GM18508 (cell line): ENCODE measurements around the gene EVC2.

Source experiments
- ATAC-seq: cut with Tn5 transposase; IDR thresholded peaks from one replicate; pipeline ENCODE4 v1.9.1; 2021; ENCODE audit warnings: moderate number of reproducible peaks; ENCODE audit not compliant: insufficient read depth, unreplicated experiment

Gene EVC2

DNA sequence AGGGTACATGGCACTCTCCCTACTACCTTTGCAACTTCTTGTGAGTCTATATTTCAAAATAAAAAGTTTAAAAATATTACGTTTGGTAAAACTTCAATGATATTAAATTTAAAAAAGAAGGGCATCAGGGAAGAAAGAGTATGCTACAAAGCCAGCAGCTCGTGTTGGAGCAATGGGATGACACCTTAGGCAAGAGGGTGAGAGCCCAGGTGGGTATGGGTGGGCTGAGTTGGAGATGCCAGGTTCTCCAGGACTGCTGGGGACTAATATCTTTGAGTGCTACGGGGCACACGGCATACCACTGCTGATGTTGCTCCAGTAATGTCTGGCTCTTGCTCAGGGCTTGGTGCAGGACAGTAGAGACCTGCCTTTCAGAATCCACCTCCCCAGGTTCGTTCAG, 132.4 kb downstream of the EVC2 start:
- ATAC-seq, result no peak

DNA sequence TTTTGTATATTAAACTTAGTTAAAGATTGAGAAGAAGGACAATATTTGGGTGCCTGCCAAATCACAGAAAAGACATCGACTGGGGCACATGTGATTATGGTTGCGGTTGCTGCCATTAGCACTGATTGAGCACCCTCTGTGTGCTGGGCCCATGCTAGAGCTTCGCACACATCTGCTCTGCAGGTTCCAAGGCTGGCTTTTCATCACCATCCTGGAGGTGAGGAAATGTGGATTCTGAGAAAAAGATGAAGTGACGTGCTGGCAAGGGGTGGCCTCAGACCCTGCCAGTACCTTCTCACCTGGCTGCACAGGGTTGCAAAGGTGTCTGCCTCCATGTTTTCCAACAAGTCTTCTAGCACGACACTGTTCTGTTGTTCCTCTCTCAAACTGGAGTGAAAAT, 134.0 kb downstream of the EVC2 start:
- no peak for ATAC-seq

DNA sequence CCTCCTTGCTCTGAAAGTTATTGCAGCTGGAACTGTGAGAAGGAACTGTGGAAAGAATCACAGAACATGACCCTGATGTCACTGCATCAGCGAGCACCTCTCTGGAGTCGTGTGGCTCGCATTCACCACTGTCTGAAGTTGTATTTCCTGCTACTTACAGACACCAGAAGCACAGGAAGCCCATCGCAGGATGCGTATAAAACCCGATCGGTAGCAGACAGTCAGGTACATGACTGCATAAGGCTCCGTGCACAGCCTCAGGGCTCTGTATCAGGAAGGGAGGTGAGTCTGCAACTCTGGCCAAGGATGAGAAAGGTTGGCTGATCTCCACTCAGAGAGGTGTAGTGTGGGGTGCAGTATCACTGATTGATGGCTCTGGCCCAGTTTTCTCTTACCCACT, 134.4 kb downstream of the EVC2 start:
- ATAC-seq, result no peak

DNA sequence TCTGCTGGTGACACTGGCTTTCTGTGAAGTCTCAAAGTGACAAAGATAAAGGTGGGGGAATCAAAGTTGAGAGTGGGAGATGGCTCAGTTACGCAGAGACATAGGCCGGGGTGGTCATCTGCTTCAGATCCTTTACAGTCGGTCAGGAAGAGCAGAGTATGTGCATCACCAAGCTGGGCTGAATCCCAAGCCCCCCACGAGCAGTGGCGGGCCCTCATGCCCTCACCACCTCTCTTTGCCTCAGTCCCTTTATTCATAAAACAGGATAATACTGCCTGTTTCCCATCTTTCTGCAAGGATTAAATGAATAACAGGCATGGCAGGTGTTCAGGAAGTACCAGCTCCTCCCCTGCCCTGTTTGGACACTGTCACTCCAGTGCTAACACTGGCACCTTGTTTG, 135.6 kb downstream of the EVC2 start:
- no peak for ATAC-seq

DNA sequence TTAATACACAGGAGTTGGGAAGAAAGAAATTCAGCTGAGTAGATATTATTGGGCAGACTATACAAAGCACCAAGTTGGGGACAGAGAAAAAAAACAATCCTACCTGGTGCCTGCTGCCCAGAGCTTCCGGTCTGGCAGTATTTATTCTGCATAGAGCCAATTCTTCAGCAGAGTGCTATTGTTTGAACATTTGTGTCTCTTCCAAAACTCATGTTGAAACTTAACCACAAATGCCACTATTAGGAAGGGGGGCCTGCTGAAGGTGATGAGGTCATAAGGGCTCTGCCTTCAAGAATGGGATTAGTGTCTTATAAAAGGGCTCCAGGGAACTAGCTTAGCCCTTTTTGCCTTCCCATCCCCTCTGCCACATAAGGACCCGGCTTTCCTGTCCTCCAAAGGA, 136.2 kb downstream of the EVC2 start:
- no peak for ATAC-seq

DNA sequence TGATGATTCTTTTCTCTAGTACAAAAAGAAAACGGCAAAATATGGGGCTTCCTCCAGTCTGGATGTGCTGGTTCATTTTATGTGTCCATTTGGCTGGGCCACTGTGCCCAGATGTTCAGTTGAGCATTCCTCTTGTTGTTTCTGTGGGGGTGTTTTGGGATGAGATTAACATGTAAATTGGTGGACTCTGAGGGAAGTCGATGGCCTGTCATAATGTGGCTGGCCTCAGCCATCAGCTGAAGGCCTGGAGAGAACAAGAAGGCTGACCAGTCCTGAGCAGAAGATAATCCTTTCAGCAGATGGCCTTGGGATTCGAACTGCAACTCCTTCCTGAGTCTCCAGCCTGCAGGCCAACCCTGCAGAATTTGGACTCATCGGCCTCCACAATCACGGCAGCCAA, 136.7 kb downstream of the EVC2 start:
- ATAC-seq, result no peak

DNA sequence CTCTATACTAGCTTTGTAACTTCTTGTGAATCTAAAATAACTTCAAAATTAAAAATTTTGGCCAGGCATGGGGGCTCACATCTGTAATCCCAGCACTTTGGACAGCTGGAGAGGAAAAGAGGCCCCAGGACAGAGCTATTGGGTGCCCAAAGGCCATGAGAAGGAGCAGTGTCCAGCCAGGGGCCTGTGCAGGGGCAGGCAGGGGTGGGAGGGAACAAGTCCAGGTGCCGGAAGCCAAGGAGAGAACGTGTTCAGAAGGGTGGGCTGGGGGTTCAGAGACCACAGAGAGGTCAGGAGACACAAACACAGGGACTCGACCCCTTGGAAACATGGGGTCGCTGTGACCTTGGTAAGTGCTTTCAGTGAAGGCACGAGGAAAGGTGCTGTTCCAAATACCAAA, 138.9 kb downstream of the EVC2 start:
- ATAC-seq, result no peak

DNA sequence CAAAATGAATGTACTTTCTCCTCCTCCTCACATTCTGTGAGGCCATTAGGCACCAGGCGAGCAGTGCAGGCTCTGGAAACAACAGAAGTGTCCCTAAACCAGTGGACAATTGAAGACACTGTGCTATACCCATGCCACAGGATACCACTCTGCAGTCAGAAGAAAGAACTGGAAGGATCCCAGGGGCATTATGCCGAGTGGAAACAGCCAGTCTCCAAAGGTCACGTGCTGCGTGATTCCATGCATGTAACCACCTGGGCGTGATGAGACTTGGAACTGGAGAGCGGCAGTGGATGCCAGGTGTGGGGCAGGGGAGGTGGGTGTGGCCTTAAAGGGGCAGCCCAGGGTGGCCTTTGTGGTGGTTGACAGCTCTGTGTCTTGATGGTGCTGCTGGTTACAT, 139.4 kb downstream of the EVC2 start:
- ATAC-seq, result no peak

DNA sequence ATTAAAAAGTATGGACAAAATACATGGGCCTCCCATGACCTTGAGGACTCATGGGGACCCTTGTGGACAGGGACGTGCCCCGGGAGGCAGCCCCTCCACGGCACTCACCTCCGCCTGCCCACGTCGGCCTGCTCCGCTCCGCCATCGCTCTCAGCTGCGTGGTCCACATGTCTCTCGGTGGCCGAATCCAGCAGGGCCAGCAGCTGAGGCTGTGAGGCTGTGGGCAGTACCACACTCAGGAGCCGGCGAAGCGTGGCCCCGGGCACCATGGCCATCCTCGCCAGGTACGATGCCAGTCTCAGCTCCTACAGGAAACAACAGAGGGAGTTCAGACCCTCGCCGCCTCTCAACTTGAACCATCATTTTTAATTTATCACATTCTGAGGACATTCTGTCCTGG, 140.0 kb downstream of the EVC2 start:
- no peak for ATAC-seq

DNA sequence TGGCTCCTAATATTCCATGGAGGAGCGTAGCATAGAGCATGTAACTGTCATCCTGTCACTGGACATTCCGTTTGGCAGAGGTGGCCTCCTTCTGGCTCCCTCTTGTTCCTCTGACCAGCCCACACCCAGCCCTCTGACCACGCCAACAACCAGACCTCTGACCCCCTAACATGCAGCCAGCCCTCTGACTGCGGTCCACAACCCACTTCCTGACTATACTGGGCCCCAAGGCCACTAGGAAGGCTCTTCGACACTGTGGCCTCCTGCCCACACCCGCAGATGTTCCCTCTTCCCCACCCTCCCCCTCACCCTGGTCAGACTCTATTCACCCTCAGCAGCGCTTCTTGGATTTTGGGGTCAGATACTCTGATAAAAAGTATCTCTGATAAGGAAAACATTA, 141.4 kb downstream of the EVC2 start:
- ATAC-seq, result no peak

DNA sequence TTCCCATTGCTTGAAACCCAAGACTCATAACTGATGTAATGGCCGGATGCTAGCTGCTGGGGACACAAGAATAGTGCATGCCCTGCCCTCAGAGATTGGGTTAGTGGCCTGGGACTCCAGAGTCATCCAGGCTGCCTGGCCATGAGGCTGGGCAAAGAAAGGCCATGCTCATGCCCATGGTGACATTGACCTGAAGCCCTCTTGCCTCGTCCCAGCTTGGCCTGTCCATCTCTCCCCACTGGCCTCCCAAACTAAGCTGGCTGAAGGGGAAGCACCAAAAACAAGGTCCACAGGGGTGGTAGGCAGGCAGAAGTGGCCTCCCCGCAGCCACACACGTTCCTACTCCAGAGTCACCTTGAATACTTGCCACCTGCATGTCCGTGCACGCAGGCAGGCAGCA, 141.8 kb downstream of the EVC2 start:
- no peak for ATAC-seq

DNA sequence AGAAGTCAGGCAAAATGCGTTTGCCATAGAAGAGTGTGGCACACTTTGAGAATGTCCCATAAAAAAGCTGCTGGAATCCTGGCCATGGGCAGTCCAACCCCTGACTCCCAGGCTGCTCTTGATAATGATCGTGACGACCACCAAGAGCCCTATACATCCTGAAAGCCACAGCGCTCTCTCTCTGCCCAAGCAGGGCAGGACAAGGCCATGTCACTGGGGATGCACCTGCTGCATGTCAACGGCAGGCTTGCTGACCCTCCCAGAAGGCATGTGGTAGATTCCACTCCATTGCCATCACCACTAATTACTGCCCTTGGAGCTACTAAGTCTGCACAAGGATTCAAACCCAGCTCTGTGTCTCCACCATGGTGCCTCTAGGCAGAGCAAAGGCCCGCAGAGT, 144.5 kb downstream of the EVC2 start:
- ATAC-seq, result no peak

DNA sequence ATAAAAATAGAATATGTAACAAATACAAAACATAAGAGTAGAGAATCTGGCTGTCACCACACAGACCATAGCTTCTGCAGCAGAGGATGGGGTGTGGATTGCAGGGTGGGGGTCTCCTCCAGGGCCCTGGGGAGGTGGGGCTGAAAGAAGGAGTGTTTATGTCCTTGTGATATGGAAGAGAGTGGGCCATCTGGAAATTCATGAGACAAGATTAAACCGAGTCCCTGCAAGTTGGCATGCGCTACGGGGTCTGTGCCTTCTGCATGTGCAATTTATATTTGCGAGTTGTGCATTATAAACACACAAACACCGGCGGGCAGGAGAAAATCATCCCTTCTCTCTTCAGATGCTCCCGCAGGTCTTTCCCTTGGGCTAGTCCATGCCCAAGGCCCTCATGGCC, 145.9 kb downstream of the EVC2 start:
- no peak for ATAC-seq

DNA sequence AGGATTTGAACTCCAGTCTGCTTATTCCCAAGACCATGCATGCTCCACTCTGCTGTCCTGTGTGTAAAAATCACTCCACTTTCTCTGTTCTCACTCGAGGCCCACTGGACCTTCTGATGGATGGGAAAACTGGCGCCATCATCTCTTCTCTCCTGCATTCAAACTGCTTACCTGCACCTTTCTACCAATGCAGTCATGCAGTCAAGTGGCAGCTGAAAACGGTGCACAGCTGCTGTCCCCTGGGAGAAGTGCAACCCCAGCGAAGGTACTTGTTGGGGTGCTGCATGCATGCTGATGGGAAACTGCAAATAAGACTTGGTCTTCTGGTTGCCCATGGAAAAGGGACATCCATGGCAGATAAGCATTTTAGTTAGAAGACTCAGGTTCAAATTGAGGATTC, 147.1 kb downstream of the EVC2 start:
- no peak for ATAC-seq

DNA sequence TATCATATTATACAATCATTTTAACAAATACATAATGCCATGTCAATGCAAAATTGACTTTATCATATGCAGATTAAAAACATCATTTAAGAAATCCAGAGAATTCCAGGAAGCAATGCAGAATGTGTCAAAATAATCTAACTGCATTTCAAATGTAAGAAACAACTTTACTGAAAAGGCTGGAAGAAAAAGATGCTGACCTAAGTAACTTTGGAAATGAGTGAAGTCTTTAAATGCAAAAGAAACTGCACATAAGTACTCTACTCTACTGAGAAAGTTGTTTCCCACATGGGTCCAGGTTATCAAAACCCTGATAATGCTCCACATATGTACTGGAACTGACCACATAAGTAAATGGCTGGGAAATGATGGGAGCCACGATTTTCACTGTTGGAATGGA, 149.9 kb downstream of the EVC2 start:
- ATAC-seq, result no peak

DNA sequence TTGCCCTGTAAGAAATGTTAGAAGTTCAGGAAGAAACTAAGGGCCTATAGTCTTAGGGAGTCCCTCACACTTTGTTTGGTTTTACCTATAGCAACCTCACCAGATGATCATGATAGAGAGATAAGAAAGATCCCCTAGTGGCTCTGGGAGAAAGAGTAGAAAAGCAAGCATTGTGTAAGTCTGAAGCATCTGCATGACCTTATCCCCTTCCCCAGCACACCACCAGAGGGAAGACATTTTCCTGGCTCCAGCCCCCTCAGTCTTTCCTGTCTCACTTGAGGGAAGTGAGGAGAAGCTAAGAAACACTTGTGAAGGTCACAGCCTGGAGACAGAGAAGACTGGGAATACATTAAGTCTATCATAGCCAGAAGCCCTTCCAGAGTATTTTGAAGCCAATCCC, 154.0 kb downstream of the EVC2 start:
- no peak for ATAC-seq

DNA sequence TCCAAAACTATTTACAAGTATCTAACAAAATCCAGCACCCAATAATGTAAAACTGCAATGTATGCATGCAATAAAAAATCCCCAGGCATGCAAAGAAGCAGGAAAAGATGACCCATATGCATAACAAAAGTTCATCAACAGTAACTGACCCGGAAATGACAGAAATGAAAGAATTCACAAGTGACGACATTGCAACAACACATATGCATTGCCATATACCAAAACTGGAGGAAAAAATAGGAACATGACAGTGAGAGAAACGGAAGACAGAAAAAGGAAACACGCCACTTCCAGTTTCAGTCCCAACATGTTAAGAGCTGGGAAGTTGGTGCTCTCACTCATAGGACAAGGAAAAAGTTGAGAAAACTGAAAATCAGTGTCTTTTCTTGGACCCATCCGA, 154.6 kb downstream of the EVC2 start:
- no peak for ATAC-seq

DNA sequence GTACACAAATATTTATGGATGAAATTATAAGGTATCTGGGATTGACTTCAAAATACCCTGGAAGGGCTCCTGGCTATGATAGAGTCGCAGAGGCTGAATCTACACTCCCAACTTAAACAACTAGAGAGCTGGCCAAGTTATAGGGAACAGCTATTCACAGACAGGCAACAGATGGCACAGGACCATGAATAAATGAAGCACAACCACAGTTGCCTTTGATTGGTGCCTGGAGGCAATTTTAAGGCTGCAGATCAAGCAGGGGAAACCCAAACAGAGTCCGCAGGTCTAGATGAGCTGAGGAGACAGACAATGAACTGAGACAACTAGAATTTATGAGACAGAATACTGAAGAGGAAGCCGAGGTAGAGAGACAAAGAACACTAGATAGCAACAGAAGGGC, 155.9 kb downstream of the EVC2 start:
- ATAC-seq, result no peak

DNA sequence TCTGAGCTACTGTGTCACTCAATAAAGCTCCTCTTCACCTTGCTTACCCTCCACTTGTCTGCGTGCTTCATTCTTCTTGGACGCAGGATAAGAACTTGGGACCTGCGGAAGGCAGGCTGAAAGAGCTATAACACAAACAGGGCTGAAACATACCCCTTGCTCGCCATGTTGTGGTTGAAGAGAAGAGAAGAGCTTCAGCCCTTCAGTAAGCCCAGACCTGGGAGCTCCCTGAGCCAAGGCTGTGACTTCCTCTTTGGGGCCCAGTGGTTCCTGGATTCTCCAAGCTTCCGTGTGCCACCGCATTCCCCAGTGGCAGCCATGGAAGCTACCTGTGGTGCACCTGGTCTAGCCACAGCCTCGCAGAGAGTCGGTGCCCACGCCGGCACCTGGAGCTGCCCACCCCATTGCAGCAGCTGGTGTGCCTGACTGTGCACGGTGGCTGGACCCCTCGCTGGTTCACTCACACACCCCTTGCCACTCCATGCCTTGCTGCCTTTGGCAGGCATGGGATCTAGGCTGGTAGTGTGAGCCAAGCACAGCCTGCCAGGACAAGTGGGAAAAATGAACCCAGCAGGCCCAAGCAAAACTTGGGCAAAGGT, 160.6 kb downstream of the EVC2 start:
- ATAC-seq, result no peak

DNA sequence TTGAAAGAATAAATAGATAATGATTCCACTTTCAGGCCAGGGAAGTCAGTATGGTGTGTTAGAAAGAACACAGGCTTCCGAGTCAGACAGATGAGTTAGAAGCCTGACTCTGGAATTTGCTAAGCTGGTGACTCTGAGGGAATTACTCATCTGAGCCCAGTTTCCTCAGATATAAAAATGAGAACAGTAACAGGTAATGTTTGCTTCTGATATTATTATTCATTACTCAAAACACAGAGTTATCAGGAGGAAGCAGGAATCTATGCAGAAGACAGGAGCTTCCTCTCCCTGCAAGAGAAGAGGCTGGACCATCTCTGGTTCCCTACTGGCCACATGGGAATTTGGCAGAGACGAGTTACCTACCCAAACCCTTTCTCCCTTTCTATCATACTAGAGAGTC, 163.1 kb downstream of the EVC2 start:
- ATAC-seq, result no peak

DNA sequence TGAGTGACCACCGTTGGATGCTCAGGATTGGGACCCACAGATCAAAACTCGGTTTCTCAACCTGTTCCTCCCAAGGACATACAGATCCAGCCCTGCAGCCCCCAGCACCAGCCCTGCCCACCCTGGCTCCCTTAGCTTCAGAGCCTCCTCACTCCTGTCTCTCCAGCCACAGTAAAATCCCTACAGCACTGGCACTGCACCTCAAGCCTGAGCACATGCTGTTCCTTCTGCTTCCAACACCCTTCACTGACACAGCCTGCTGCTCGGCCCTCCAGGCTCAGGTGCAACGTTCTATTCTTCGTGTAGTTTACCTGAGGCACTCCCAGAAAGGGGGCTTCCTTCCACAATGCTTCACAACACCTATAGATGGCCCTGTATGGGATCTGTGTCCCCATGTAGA, 163.6 kb downstream of the EVC2 start:
- ATAC-seq, result no peak

DNA sequence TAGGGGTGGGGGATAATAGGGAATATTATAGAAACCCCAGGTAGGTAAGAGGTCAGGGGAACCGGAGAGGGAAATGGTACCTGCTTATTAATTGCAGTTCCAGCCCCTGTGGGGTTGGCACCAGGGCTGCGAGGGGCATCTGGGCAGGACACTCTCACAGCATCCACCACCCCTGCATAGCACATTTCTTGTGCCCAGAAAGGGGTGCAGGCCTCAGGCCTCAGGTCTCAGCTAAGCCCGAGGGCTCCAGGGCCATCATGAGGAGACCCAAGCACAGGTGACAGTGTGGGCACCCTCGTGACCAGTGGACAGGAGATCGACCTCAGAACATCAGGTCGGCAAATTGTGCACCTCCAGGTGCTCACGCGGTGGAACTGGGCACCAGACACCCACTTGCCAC, 164.7 kb downstream of the EVC2 start:
- ATAC-seq, result no peak

DNA sequence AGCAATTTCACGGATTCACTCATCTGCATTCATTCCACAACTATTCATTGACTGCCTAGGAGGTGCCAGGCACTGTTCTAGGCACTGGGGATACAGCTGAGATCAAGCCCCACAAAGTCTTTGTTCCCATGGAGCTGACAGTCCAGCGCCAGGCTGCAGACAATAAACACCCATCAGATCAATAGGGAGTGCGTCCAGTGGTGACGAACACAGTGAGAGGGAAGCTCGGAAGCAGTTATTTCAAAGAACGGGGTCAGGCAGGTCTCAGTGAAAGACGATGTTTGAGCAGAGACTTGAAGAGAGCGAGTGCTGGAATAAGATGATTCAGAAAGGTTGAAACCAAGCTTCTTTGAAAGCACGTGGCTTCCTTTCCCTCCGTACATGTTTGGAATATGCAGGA, 167.2 kb downstream of the EVC2 start:
- ATAC-seq, result no peak
